Glutamatergic neuron (in vitro differentiated cells): Measurements from ENCODE around the gene NECAB2. TPM values are rescaled to one million over a fixed set of nuclear protein-coding genes. Genes with fewer than 3 reads are reported as not detected.

Source experiments
- DNase-seq: peaks from one replicate; pipeline ENCODE4 v3.0.0; 2022
- H3K27ac Mint-ChIP-seq: one replicate; pipeline ENCODE4 v1.8.0; 2020; ENCODE audit warnings: mild to moderate bottlenecking, mixed read lengths, inconsistent platforms; ENCODE audit not compliant: unreplicated experiment
- H3K27me3 Mint-ChIP-seq: one replicate; pipeline ENCODE4 v1.8.0; 2020; ENCODE audit warnings: mild to moderate bottlenecking, moderate library complexity, mixed read lengths, inconsistent platforms; ENCODE audit not compliant: unreplicated experiment
- H3K36me3 Mint-ChIP-seq: one replicate; pipeline ENCODE4 v1.8.0; 2020; ENCODE audit warnings: mild to moderate bottlenecking, mixed read lengths, inconsistent platforms; ENCODE audit not compliant: unreplicated experiment
- H3K4me1 Mint-ChIP-seq: one replicate; pipeline ENCODE4 v1.8.0; 2020; ENCODE audit warnings: mild to moderate bottlenecking, low read depth, mixed read lengths, inconsistent platforms; ENCODE audit not compliant: unreplicated experiment
- H3K4me3 Mint-ChIP-seq: one replicate; pipeline ENCODE4 v1.8.0; 2020; ENCODE audit warnings: mild to moderate bottlenecking, mixed read lengths, inconsistent platforms; ENCODE audit not compliant: unreplicated experiment
- H3K9me3 Mint-ChIP-seq: one replicate; pipeline ENCODE4 v1.8.0; 2020; ENCODE audit warnings: mild to moderate bottlenecking, moderate library complexity, mixed read lengths, inconsistent platforms; ENCODE audit not compliant: unreplicated experiment
- CTCF ChIP-seq: fragments of 200-600 bp; sonication (generic); IDR thresholded peaks from one replicate; pipeline ENCODE4 v1.5.0; 2021; ENCODE audit not compliant: partially characterized antibody, unreplicated experiment
- total RNA-seq: library from RNA; stranded (reverse); fragmentation: NEBNext Ultra II Directional; extraction: Animal tissue kit (Norgen Biotek cat#: 25700); gene quantifications from one replicate; pipeline ENCODE4 v1.2.1, GENCODE V29; 2021; ENCODE audit not compliant: unreplicated experiment

NECAB2 gene
- total RNA-seq, 1 donor from 2014 or later, result 112 TPM

GRCh38 chr16:84029297-84030047 lies 61.4 kb downstream of the NECAB2 start:
- TF ChIP-seq CTCF, result no peak
- peaks cover 13% of the 10 kb centered on the region for H3K4me1 Mint-ChIP-seq
- peak overlapping the region; percentile 17 for H3K27ac Mint-ChIP-seq
- H3K36me3 Mint-ChIP-seq, result no peaks in the 10 kb centered on the region
- DNase-seq, result no peak
- no peak overlapping the region for H3K4me3 Mint-ChIP-seq
- H3K27me3 Mint-ChIP-seq, result peaks cover 12% of the 10 kb centered on the region
- H3K9me3 Mint-ChIP-seq, result peaks cover 17% of the 10 kb centered on the region

- no peak for TF ChIP-seq CTCF
- H3K4me1 Mint-ChIP-seq, result peaks cover 13% of the 10 kb centered on the region
- H3K27ac Mint-ChIP-seq, result no peak overlapping the region
- DNase-seq, result no peak
- no peaks in the 10 kb centered on the region for H3K36me3 Mint-ChIP-seq
- H3K9me3 Mint-ChIP-seq, result peaks cover 17% of the 10 kb centered on the region
- peaks cover 8% of the 10 kb centered on the region for H3K27me3 Mint-ChIP-seq
- H3K4me3 Mint-ChIP-seq, result no peak overlapping the region
These were observed 63.5 kb downstream of the NECAB2 start for GRCh38 chr16:84031556-84031955.

DNA sequence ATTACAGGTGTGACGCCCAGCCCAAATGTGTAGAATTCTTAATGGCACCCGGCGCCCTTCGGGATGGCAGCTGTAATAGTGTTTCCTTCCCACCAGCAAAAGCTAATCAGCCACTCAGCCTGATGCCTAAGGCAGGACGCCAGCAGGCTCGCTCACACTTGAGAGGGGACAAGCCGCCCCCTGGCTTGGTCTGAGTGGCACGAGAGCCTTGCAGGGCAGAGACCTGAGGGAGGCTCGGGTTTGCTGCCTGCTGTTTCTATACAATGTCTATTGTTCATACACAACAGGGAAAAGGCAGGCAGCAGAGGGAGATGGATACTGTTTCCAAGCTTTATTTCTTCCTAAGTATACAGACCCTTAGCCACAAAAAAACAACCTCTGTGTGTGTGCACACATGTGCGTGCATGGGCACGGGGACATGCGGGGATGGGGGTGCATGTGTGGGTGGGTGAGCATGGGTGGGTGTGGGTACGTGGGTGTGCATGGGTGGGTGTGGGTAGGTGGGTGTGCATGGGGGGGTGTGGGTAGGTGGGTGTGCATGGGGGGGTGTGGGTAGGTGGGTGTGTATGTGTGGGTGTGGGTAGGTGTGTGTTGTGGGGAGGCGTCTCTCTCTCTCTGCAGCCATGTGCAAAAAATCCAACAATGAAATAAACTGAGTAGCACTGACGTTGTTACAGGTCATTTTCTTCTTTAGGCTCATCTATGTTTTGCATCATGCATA lies 64.6 kb downstream of the NECAB2 start:
- Mint-ChIP-seq H3K27me3 (peaks cover 5% of the 10 kb centered on the region), H3K36me3 (no peaks in the 10 kb centered on the region), H3K27ac (no peak overlapping the region), H3K4me1 (peaks cover 11% of the 10 kb centered on the region), H3K9me3 (peaks cover 16% of the 10 kb centered on the region), H3K4me3 (no peak overlapping the region)
- DNase-seq, result no peak
- TF ChIP-seq CTCF, result no peak

- Mint-ChIP-seq H3K4me1 (peaks cover 9% of the 10 kb centered on the region), H3K36me3 (no peaks in the 10 kb centered on the region), H3K27me3 (peaks cover 4% of the 10 kb centered on the region), H3K27ac (no peak overlapping the region), H3K4me3 (no peak overlapping the region), H3K9me3 (peaks cover 11% of the 10 kb centered on the region)
- no peak for TF ChIP-seq CTCF
- DNase-seq, result no peak
These were observed 65.5 kb downstream of the NECAB2 start for GRCh38 chr16:84033251-84034195.
